ENCODE results near the gene TMEM72.

- TF ChIP-seq TAF1 (IDR thresholded peaks at IDR 0.05; ENCODE audit: low read depth, low read length) (no peak), POLR2A (IDR thresholded peaks at IDR 0.05; ENCODE audit: low read depth, low read length) (no peak), SPI1 (IDR thresholded peaks at IDR 0.05; ENCODE audit: low read depth, low read length) (no peak), POLR2AphosphoS5 (IDR thresholded peaks at IDR 0.05; ENCODE audit: low read depth, low read length) (no peak)
Measured at GRCh38 chr10:44970812-44971395, 59.8 kb downstream of the TMEM72 start.

All from GM12891 (cell line).